Kidney epithelial cell (primary cell): ENCODE results near the gene TRNT1. TPM values are rescaled to one million over a fixed set of nuclear protein-coding genes. Genes with fewer than 3 reads are reported as not detected.

Source experiments
- DNase-seq: peaks from one replicate; pipeline ENCODE4 v3.0.0-alpha.2; 2010; ENCODE audit warnings: low read depth
- H3K27me3 ChIP-seq: 2 replicates; pipeline ENCODE4 v1.6.0; 2011; ENCODE audit warnings: low read length; ENCODE audit not compliant: control insufficient read depth, insufficient read depth
- H3K36me3 ChIP-seq: 2 replicates; pipeline ENCODE4 v1.5.1; 2011; ENCODE audit warnings: low read length; ENCODE audit not compliant: control insufficient read depth, insufficient read depth
- H3K4me3 ChIP-seq: 2 replicates; pipeline ENCODE4 v1.5.1; 2011; ENCODE audit warnings: low read depth, mild to moderate bottlenecking, control low read depth, low read length
- total RNA-seq: library from RNA; depleted of rRNA; stranded (reverse); fragments of >200 nt; gene quantifications from 2 replicates; pipeline ENCODE4 v1.2.3, GENCODE V29; 2015
- TF ChIP-seq, protein P1 (sequence below): IDR thresholded peaks from 2 replicates; pipeline ENCODE4 v1.5.1; 2011; ENCODE audit warnings: mild to moderate bottlenecking, moderate library complexity, low read length, control low read depth, inconsistent platforms; ENCODE audit not compliant: insufficient read depth, poor library complexity, severe bottlenecking

The TRNT1 gene
- total RNA-seq, 1 donor from 2014 or later, result 19.5 TPM

DNA sequence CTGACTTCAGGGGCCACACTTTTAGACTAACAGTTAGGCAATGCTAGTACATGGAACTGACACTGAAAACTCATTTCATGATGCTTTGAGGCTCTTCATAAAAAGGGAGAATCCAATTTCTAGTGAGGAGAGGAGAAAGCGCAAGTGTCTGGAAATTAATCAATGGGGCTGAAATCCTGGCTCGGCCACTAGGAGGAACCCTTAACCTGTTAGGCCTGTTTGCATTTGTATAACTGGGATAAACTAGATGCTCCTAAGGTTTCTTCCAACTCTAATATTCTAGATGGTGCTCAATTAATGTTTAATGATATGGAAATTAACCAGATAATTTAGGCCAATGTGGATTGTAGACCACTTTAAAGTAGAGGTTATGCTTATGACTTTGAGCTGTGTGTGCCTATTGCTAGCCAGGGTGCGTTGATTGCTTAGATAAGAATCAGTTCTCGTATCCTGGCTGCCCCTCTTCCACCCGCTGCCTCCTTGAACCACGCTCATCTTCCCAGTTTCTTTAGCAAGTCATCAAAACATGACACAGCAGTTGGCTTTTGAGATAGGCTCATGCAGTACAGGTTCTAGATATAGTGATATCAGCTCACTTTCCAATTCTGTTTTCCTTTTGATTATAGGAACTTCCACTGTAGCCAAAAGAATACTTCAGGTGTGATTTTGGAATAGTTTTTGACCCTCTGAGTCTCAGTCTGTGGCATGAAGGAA is 69.6 kb downstream of the TRNT1 start:
- TF ChIP-seq, protein P1, sequence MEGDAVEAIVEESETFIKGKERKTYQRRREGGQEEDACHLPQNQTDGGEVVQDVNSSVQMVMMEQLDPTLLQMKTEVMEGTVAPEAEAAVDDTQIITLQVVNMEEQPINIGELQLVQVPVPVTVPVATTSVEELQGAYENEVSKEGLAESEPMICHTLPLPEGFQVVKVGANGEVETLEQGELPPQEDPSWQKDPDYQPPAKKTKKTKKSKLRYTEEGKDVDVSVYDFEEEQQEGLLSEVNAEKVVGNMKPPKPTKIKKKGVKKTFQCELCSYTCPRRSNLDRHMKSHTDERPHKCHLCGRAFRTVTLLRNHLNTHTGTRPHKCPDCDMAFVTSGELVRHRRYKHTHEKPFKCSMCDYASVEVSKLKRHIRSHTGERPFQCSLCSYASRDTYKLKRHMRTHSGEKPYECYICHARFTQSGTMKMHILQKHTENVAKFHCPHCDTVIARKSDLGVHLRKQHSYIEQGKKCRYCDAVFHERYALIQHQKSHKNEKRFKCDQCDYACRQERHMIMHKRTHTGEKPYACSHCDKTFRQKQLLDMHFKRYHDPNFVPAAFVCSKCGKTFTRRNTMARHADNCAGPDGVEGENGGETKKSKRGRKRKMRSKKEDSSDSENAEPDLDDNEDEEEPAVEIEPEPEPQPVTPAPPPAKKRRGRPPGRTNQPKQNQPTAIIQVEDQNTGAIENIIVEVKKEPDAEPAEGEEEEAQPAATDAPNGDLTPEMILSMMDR, result peak; percentile 67
- Histone ChIP-seq H3K36me3 (no peaks in the 10 kb centered on the region), H3K4me3 (no peak overlapping the region), H3K27me3 (no peaks in the 10 kb centered on the region)
- no peak for DNase-seq

Other genes starting within 250 kb of the TRNT1 start
- not detected in 2 replicates for gene IL5RA, start 16.6 kb upstream of the TRNT1 start, total RNA-seq
- gene CRBN, start 52.8 kb downstream of the TRNT1 start, total RNA-seq, result 39.6 and 43.9 TPM in 2 replicates